Epithelial cell of proximal tubule (primary cell): Measurements from ENCODE around the gene MSMB. TPM values are rescaled to one million over a fixed set of nuclear protein-coding genes. Genes with fewer than 3 reads are reported as not detected.
"Not testable (repeated sequence)": the region's sequence is repeated elsewhere in the genome, so short reads cannot be mapped to it uniquely, and the experiment has no call there.

Experiments used
- DNase-seq: peaks from one replicate; pipeline ENCODE4 v3.0.0-alpha.2; 2011; ENCODE audit warnings: low read depth
- H3K4me3 ChIP-seq: 2 replicates; pipeline ENCODE4 v1.5.1; 2011; ENCODE audit warnings: low read depth, mild to moderate bottlenecking, low read length
- total RNA-seq: library from RNA; depleted of rRNA; stranded (reverse); fragments of >200 nt; gene quantifications from 2 replicates; pipeline ENCODE4 v1.2.3, GENCODE V29; 2015
- TF ChIP-seq, protein P1 (sequence below): conservative IDR thresholded peaks from 2 replicates; pipeline ENCODE4 v1.5.1; 2012; ENCODE audit warnings: low read depth, mild to moderate bottlenecking, low read length

Gene MSMB
- total RNA-seq, 1 donor from 2014 or later = not detected

DNA sequence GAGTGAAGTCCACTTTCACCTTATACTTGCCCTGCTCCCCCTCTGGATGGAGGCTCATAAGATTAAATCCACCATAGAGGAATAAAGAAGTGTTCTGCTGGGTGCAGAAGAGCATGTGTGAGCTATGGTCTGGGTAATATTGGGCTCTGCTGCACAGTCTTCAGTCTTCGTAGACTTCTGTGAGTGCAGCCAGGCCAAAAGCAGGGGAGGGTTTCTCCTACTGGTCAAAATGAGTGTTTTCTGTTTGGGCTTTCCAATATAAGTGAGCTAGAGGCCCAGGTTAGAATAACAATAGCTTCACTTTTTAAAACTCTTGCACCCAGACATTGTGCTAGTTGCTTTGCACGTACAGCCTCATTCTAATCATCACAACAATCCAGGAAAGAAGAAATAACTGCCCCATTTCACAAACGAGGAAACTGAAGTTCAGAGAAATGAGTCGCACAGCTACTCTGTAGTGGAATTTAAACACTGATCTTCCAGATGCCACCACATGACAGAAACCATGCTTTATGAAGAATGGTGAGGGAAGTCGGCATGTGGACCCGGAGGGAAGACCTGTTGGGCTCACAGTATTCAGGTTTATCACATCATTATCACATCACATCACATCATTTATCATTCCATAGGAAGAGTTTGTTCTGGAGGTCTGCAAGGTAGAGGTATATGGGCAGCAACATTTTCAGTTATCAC lies 23.8 kb upstream of the MSMB start:
- DNase-seq = no peak
- H3K4me3 ChIP-seq = no peak overlapping the region
- TF ChIP-seq, protein P1, sequence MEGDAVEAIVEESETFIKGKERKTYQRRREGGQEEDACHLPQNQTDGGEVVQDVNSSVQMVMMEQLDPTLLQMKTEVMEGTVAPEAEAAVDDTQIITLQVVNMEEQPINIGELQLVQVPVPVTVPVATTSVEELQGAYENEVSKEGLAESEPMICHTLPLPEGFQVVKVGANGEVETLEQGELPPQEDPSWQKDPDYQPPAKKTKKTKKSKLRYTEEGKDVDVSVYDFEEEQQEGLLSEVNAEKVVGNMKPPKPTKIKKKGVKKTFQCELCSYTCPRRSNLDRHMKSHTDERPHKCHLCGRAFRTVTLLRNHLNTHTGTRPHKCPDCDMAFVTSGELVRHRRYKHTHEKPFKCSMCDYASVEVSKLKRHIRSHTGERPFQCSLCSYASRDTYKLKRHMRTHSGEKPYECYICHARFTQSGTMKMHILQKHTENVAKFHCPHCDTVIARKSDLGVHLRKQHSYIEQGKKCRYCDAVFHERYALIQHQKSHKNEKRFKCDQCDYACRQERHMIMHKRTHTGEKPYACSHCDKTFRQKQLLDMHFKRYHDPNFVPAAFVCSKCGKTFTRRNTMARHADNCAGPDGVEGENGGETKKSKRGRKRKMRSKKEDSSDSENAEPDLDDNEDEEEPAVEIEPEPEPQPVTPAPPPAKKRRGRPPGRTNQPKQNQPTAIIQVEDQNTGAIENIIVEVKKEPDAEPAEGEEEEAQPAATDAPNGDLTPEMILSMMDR = no peak

DNA sequence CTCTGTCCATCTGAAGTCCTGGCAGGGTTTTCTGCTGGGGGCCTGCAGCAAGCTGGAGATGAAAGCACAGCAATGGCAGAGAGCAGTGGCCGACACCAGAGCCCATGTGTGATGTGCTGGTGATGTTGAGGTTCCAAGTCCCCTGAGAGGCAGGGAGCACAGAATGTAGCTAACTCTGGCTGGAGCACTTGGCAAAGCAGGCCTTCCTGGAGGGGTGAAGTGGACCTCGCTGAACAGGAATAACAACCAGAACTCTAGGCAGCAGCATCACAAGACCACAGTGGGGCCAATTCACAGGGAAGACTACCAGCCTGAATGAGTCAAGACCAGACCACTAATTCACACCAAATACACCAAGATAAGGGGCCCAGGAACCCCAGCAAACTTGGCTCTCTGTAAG lies 22.8 kb upstream of the MSMB start:
- TF ChIP-seq, protein P1 = no peak
- no peak for DNase-seq
- H3K4me3 ChIP-seq = no peak overlapping the region

DNA sequence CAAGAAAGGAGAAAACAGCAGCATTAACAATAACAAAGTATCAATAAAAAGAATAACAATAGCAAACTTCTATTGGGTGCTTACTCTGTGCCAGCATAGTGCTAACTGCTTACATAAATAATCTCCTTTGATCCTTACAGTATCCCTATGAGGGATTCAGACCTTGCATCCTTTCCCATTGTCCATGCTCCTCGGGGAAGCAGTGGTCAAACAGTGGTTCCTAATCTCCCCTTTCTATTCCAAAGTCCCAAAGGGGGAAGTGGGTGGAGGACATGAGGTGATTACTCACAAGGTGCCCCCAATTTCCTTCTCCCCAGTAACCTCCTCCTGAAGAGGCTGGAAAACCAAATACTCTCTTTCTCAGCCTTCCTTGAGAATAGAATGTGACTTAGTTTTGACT lies 22.0 kb upstream of the MSMB start:
- no peak for DNase-seq
- no peak overlapping the region for H3K4me3 ChIP-seq
- TF ChIP-seq, protein P1 = no peak

DNA sequence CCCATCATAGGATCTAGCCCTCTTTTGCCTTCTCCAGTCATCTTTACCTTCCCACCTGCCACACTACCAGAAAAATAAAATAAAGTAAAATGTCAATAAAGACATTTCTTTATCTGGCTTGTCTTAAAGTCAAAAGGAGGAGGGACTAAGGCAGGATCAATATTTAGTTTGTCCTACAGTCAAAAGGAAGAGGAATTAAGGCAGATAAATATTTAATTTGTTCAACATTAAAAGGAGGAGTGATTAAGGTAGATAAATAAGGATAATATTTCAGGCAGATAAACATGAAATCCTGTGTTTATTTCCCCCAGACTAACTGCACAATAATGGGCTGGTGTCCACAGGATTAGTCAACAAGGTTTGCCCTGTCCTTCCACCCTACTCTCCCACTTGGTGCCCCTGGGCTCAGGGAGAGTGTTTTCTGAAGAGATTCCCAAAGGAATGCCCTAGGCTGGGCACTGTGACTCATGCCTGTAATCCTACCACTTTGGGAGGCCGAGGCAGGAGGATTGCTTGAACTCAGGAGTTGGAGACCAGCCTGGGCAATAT lies 18.3 kb upstream of the MSMB start:
- no peak overlapping the region for H3K4me3 ChIP-seq
- no peak for DNase-seq
- TF ChIP-seq, protein P1 = no peak

DNA sequence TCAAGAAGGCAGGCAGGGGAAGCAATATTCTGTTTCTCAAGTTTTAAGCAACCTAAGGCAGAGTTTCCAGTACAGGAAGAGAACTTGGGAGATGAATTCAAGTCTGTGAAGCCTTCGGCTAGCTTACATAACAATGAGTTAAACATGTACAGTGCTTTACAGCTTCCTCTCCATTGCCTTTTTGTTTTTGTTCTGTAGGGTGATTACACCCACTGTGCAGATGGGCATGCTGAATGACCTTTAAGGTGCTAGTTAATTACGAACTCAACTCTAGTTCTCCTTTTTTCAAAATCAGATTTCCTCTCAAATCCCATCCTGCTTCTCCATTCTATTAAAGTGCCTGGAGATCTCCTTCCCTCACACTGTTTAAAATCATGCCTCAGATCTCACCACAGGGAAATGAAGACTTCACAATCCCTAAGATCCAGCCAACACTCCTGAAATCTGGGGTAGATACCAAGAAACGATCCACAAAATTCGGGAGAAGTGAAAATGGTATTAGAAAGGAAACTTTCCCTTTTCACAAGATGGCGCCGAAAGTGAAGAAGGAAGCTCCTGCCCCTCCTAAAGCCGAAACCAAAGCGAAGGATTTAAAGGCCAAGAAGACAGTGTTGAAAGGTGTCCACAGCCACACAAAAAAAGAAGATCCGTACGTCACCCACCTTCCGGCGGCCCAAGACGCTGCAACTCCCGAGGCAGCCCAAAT lies 16.8 kb upstream of the MSMB start:
- no peak overlapping the region for H3K4me3 ChIP-seq
- DNase-seq = no peak
- TF ChIP-seq, protein P1 = no peak

DNA sequence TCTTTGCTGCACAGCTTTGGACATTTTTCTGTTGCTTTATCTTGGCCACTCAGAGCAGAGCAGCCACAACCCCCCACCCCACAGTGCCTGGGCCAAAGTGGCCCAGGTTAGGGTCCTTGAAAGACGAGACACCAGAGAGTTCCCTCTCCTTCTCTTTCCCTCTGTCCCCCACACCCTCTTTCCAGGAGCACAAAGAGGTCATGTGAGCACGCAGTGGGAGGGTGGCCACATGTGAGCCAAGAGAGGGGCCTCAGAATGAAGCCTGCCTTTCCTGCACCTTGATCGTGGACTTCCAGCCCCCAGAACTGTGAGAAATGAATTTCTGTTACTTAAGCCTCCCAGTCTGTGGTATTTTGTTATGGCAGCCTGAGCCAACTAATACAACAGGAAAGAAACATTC lies 14.6 kb upstream of the MSMB start:
- H3K4me3 ChIP-seq = no peak overlapping the region
- TF ChIP-seq, protein P1 = no peak
- no peak for DNase-seq

DNA sequence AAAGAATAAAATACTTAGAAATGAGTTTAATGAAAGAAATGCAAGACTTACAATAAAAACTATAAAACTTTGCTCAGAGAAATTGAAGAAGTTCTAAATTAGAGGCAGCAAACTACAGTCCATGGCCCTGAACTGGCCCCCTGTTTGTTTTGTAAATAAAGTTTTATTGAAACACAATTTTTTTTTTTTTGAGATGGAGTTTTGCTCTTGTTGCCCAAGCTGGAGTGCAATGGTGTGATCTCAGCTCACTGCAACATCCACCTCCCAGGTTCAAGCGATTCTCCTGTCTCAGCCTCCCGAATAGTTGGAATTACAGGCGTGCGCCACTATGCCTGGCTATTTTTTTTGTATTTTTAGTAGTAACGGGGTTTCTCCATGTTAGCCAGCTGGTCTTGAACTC lies 11.9 kb upstream of the MSMB start:
- not testable (repeated sequence) for DNase-seq, H3K4me3 ChIP-seq
